Astrocyte (in vitro differentiated cells and primary cell): ENCODE measurements around the gene ST6GALNAC2.
"Not testable (repeated sequence)": the region's sequence is repeated elsewhere in the genome, so short reads cannot be mapped to it uniquely, and the experiment has no call there.

Experiments
- EZH2 ChIP-seq: IDR thresholded peaks from 2 replicates; pipeline ENCODE4 v1.6.1; 2012; ENCODE audit warnings: mild to moderate bottlenecking, low read length, inconsistent platforms; ENCODE audit not compliant: insufficient read depth
- TF ChIP-seq, protein P1 (sequence below): IDR thresholded peaks from 2 replicates; pipeline ENCODE4 v1.5.1; 2011; ENCODE audit warnings: low read depth, mild to moderate bottlenecking, inconsistent platforms, low read length, moderate library complexity; ENCODE audit not compliant: insufficient read depth

DNA sequence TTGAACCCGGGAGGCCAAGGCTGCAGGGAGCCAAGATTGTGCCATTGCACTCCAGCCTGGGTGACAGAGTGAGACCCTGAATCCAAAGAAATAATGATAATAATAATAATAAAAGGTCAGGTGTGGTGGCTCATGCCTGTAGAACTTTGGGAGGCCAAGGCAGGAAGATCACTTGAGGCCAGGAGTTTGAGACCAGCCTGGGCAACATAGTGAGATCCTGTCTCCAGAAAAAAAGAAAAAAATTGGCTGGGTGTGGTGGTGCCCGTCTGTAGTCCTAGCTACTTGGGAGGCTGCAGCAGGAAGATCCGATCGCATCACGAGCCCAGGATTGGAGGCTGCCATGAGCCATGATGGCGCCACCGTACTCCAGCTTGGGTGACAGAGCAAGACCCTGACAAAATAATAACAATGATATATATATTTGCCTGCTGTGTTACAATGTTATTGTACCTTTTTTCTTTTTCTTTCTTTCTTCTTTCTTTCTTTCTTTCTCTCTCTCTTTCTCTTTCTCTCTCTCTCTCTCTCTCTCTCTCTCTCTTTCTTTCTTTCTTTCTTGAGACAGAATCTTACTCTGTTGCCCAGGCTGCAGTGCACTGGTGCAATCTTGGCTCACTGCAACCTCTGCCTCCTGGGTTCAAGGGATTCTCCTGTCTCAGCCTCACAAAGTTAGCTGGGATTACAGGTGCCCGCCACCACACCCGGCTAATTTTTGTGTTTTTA, 51.9 kb downstream of the ST6GALNAC2 start:
- TF ChIP-seq, protein P1, sequence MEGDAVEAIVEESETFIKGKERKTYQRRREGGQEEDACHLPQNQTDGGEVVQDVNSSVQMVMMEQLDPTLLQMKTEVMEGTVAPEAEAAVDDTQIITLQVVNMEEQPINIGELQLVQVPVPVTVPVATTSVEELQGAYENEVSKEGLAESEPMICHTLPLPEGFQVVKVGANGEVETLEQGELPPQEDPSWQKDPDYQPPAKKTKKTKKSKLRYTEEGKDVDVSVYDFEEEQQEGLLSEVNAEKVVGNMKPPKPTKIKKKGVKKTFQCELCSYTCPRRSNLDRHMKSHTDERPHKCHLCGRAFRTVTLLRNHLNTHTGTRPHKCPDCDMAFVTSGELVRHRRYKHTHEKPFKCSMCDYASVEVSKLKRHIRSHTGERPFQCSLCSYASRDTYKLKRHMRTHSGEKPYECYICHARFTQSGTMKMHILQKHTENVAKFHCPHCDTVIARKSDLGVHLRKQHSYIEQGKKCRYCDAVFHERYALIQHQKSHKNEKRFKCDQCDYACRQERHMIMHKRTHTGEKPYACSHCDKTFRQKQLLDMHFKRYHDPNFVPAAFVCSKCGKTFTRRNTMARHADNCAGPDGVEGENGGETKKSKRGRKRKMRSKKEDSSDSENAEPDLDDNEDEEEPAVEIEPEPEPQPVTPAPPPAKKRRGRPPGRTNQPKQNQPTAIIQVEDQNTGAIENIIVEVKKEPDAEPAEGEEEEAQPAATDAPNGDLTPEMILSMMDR: not testable (repeated sequence)
- not testable (repeated sequence) for TF ChIP-seq EZH2
